GM18499 (cell line): ENCODE results near the gene FAM184A.
"Not testable (repeated sequence)": the region's sequence is repeated elsewhere in the genome, so short reads cannot be mapped to it uniquely, and the experiment has no call there.

Experiments used
- ATAC-seq: cut with Tn5 transposase; IDR thresholded peaks from one replicate; pipeline ENCODE4 v1.9.1; 2021; ENCODE audit warnings: moderate number of reproducible peaks; ENCODE audit not compliant: insufficient read depth, unreplicated experiment

FAM184A gene

GRCh38 chr6:119024111-119024510 lies 54.4 kb downstream of the FAM184A start:
- no peak for ATAC-seq

- ATAC-seq = no peak
Observed at GRCh38 chr6:119022796-119023195, 55.7 kb downstream of the FAM184A start.

GRCh38 chr6:119020597-119021561 lies 57.6 kb downstream of the FAM184A start:
- ATAC-seq = no peak

GRCh38 chr6:119015165-119015564 lies 63.3 kb downstream of the FAM184A start:
- ATAC-seq = not testable (repeated sequence)

- ATAC-seq = no peak
Observed at GRCh38 chr6:119012521-119012920, 65.9 kb downstream of the FAM184A start.

DNA sequence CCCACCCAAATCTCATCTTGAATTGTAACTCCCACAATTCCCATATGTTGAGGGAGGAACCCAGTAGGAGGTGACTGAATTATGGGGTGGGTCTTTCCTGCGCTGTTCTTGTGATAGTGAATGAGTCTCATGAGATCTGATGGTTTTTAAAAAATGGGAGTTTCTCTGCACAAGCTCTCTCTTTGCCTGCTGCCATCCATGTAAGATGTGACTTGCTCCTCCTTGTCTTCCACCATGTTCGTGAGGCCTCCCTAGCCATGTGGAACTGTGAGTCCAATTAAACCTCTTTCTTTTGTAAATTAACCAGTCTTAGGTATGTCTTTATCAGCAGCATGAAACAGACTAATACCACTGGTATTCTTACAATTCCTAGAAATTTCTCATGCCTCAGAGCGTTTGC lies 69.2 kb downstream of the FAM184A start:
- not testable (repeated sequence) for ATAC-seq

DNA sequence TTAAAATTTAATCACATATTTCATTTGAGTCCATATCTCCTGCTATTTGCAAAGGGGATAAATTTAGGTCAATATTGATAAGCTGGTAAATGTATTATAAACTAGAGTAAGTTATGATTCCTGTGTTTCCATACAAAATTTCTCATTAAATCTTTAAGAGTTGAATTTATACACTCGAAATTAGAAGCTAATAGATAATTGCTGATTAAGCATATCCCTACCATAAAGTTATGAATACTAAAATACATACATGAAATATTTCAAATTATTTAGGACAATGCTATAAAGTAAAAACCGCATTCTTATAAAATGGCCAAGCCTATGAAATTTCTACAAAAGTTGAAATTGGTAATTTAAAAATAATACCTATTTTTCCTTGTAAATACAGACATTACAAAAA lies 71.5 kb downstream of the FAM184A start:
- ATAC-seq = no peak

DNA sequence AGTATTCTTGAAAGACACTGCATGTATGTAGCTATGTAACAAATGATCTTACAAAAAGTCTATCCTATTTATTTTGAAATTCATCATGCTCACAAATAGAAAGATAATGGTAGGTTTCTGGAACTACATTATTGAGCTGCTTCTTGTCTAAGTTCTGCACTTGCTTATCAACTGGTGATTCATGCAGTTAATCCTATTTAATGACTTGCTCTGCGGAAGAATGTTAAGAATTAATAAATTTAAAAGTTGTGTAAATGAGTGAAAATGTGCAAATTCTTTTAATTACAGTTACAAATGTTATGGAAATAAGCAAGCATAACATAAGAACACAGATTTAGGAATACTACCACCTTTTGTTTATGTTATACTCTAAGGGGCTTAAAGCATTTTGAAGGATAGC lies 76.4 kb downstream of the FAM184A start:
- ATAC-seq = no peak

- ATAC-seq = no peak
Observed at GRCh38 chr6:118999494-119000040, 78.9 kb downstream of the FAM184A start.

GRCh38 chr6:118997426-118997825 lies 81.0 kb downstream of the FAM184A start:
- ATAC-seq = not testable (repeated sequence)

GRCh38 chr6:118996289-118996820 lies 82.1 kb downstream of the FAM184A start:
- ATAC-seq = no peak

DNA sequence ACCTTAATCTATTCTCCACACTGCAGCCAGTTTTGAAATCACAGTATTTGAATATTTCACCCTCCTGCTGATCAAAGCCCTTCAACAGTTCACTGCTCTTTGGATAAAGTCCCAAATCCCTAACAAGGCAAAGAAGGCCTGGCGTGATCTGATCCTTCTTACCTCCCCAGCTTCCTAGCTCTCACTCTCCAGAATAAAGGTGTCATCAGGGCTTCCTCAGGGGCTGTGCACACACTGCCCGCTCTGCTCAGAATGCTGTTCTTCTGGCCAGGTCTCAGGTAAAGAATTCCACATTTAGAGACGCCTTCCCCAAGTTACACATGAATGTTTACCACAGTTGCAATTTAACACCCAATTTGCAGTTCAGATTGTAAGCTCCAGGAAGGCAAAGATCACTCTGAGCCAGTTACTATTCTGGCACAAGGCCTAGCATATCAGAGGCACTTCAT lies 84.6 kb downstream of the FAM184A start:
- no peak for ATAC-seq

- ATAC-seq = no peak
Observed at GRCh38 chr6:118993358-118993757, 85.1 kb downstream of the FAM184A start.

- ATAC-seq = no peak
Observed at GRCh38 chr6:118992186-118992795, 86.2 kb downstream of the FAM184A start.

GRCh38 chr6:118986312-118986711 lies 92.2 kb downstream of the FAM184A start:
- no peak for ATAC-seq

GRCh38 chr6:118985123-118985830 lies 93.2 kb downstream of the FAM184A start:
- ATAC-seq = no peak

- no peak for ATAC-seq
Observed at GRCh38 chr6:118984342-118984741, 94.1 kb downstream of the FAM184A start.

- no peak for ATAC-seq
Observed at GRCh38 chr6:118982575-118982911, 95.9 kb downstream of the FAM184A start.

- ATAC-seq = no peak
Observed at GRCh38 chr6:118981884-118982574, 96.4 kb downstream of the FAM184A start.

GRCh38 chr6:118980063-118980462 lies 98.4 kb downstream of the FAM184A start:
- ATAC-seq = no peak
